SK-N-SH treated with all-trans-retinoic acid at 6 μM for 48 hours (cell line): ENCODE results near the gene PRRG3.

ENCODE experiments used
- ATAC-seq: fragments of 200-7000 bp; cut with Tn5 transposase; 3 replicates; pipeline ENCODE4 v1.9.1; 2020; ENCODE audit warnings: mild to moderate bottlenecking, moderate library complexity
- ARNTL ChIP-seq: fragments of 450-650 bp; formaldehyde crosslinking; IDR thresholded peaks from 2 replicates; pipeline ENCODE4 v1.5.0; 2020; ENCODE audit warnings: low read depth, mild to moderate bottlenecking, moderate library complexity, borderline replicate concordance
- BACH2 ChIP-seq: fragments of 250-450 bp; sonication (Bioruptor Pico); IDR thresholded peaks from 2 replicates; pipeline ENCODE4 v1.9.0; 2021; ENCODE audit warnings: mild to moderate bottlenecking, borderline replicate concordance
- CSDC2 ChIP-seq: fragments of 250-450 bp; sonication (Bioruptor Pico); IDR thresholded peaks from 2 replicates; pipeline ENCODE4 v1.5.0; 2020; ENCODE audit warnings: mild to moderate bottlenecking, moderate library complexity
- CSRNP3 ChIP-seq: fragments of 250-450 bp; sonication (Bioruptor Pico); IDR thresholded peaks from 2 replicates; pipeline ENCODE4 v1.5.1; 2021; ENCODE audit warnings: mild to moderate bottlenecking, moderate library complexity
- GLIS3 ChIP-seq: fragments of 250-450 bp; sonication (Bioruptor Pico); IDR thresholded peaks from 2 replicates; pipeline ENCODE4 v1.5.0; 2020; ENCODE audit warnings: mild to moderate bottlenecking, moderate library complexity
- ISL1 ChIP-seq: fragments of 250-450 bp; sonication (Bioruptor Pico); IDR thresholded peaks from 2 replicates; pipeline ENCODE4 v2.1.2; 2022; ENCODE audit warnings: mild to moderate bottlenecking, moderate library complexity
- OSR1 ChIP-seq: fragments of 250-450 bp; sonication (Bioruptor Pico); IDR thresholded peaks from 2 replicates; pipeline ENCODE4 v1.8.0; 2022; ENCODE audit warnings: moderate library complexity, mild to moderate bottlenecking, inconsistent platforms
- PATZ1 ChIP-seq: fragments of 250-450 bp; sonication (Bioruptor Pico); IDR thresholded peaks from 2 replicates; pipeline ENCODE4 v1.8.0; 2020; ENCODE audit warnings: mild to moderate bottlenecking, moderate library complexity, borderline replicate concordance
- POU6F1 ChIP-seq: fragments of 250-450 bp; sonication (Bioruptor Pico); IDR thresholded peaks from 2 replicates; pipeline ENCODE4 v1.8.0; 2021; ENCODE audit warnings: low read depth, mild to moderate bottlenecking, moderate library complexity, borderline replicate concordance
- RARB ChIP-seq: fragments of 250-450 bp; sonication (Bioruptor Pico); IDR thresholded peaks from 2 replicates; pipeline ENCODE4 v1.8.0; 2021; ENCODE audit warnings: mild to moderate bottlenecking, moderate library complexity
- SNAI2 ChIP-seq: fragments of 250-450 bp; sonication (Bioruptor Pico); IDR thresholded peaks from 2 replicates; pipeline ENCODE4 v1.5.0; 2020; ENCODE audit warnings: mild to moderate bottlenecking, moderate library complexity
- TCF4 ChIP-seq: fragments of 250-450 bp; sonication (Bioruptor Pico); IDR thresholded peaks from 2 replicates; pipeline ENCODE4 v1.8.0; 2021; ENCODE audit warnings: mild to moderate bottlenecking, moderate library complexity, borderline replicate concordance
- TOX ChIP-seq: fragments of 250-450 bp; sonication (Bioruptor Pico); IDR thresholded peaks from 2 replicates; pipeline ENCODE4 v1.8.0; 2021; ENCODE audit warnings: mild to moderate bottlenecking, moderate library complexity, borderline replicate concordance
- TSHZ2 ChIP-seq: fragments of 250-450 bp; sonication (Bioruptor Pico); IDR thresholded peaks from 2 replicates; pipeline ENCODE4 v1.5.0; 2020; ENCODE audit warnings: mild to moderate bottlenecking, moderate library complexity
- ZC3H10 ChIP-seq: fragments of 250-450 bp; sonication (Bioruptor Pico); IDR thresholded peaks from 2 replicates; pipeline ENCODE4 v1.5.1; 2021; ENCODE audit warnings: mild to moderate bottlenecking, moderate library complexity
- ZFP3 ChIP-seq: fragments of 250-450 bp; sonication (Bioruptor Pico); IDR thresholded peaks from 2 replicates; pipeline ENCODE4 v1.5.0; 2020; ENCODE audit warnings: mild to moderate bottlenecking, moderate library complexity
- ZFP30 ChIP-seq: fragments of 450-650 bp; formaldehyde crosslinking; IDR thresholded peaks from 2 replicates; pipeline ENCODE4 v1.5.0; 2022; ENCODE audit warnings: mild to moderate bottlenecking, moderate library complexity
- ZNF565 ChIP-seq: fragments of 450-650 bp; formaldehyde crosslinking; conservative IDR thresholded peaks from 2 replicates; pipeline ENCODE4 v1.5.0; 2020; ENCODE audit warnings: low read depth, mild to moderate bottlenecking, moderate library complexity
- ZNF70 ChIP-seq: fragments of 450-650 bp; formaldehyde crosslinking; IDR thresholded peaks from 2 replicates; pipeline ENCODE4 v1.5.0; 2020; ENCODE audit warnings: mild to moderate bottlenecking, moderate library complexity
- ZNF8 ChIP-seq: fragments of 450-650 bp; formaldehyde crosslinking; IDR thresholded peaks from 2 replicates; pipeline ENCODE4 v1.5.0; 2020; ENCODE audit warnings: mild to moderate bottlenecking, moderate library complexity

Gene PRRG3

GRCh38 chrX:151725338-151725614 lies 30.0 kb downstream of the PRRG3 start:
- no peak for ATAC-seq
- TF ChIP-seq TSHZ2: no peak
- TF ChIP-seq BACH2: no peak
- no peak for TF ChIP-seq ZNF565 (CRISPR knock-in tag)
- no peak for TF ChIP-seq RARB (CRISPR knock-in tag)
- no peak for TF ChIP-seq SNAI2 (CRISPR knock-in tag)
- no peak for TF ChIP-seq POU6F1 (CRISPR knock-in tag)
- TF ChIP-seq CSRNP3: no peak
- no peak for TF ChIP-seq CSDC2 (CRISPR knock-in tag)
- TF ChIP-seq ZC3H10: no peak
- no peak for TF ChIP-seq TOX (CRISPR knock-in tag)
- TF ChIP-seq ZNF8 (CRISPR knock-in tag): no peak
- TF ChIP-seq TCF4 (CRISPR knock-in tag): no peak

- ATAC-seq: no peak
- TF ChIP-seq OSR1 (CRISPR knock-in tag): no peak
- TF ChIP-seq ZFP3: no peak
- TF ChIP-seq POU6F1 (CRISPR knock-in tag): no peak
- no peak for TF ChIP-seq ZNF8 (CRISPR knock-in tag)
- no peak for TF ChIP-seq CSRNP3
- no peak for TF ChIP-seq ISL1 (CRISPR knock-in tag)
- no peak for TF ChIP-seq GLIS3 (CRISPR knock-in tag)
- TF ChIP-seq ZFP30 (CRISPR knock-in tag): no peak
- TF ChIP-seq ARNTL: no peak
- no peak for TF ChIP-seq PATZ1
- TF ChIP-seq TSHZ2: no peak
- no peak for TF ChIP-seq ZNF70
- TF ChIP-seq SNAI2 (CRISPR knock-in tag): no peak
- TF ChIP-seq TOX (CRISPR knock-in tag): no peak
- no peak for TF ChIP-seq ZC3H10
- no peak for TF ChIP-seq RARB (CRISPR knock-in tag)
- TF ChIP-seq, all 23 proteins: peak for 0
These were observed 31.5 kb downstream of the PRRG3 start for GRCh38 chrX:151726751-151727150.
